ENCODE measurements around the gene PCNX3.

- TF ChIP-seq CTCF (IDR thresholded peaks at IDR 0.05) (no peak), POLR2A (IDR thresholded peaks at IDR 0.05) (no peak)
These were observed 46.7 kb downstream of the PCNX3 start for GRCh38 chr11:65662247-65662798.

Measured in Peyer's patch (tissue), 4 donors.